ENCODE data around the gene MPDZ.

Gene MPDZ

DNA sequence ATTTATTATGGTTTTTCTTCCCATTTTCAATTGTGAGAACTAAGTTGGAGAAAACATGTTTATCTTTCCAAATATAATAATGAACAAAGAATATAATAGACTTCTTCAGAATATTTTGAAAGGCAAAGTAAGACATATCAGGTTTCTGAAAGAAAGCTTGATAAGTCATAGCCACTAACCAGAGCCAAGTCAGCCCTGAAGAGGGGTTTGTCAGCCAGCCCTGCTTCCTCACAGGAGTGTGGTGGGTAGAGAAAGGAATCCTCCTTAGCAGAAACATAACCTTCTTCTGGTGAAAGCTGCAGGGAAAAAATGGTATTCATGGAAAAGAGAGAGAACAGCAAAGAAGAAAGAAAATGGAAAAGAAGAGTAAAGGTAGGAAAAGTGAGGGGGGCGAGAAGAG is 93.4 kb downstream of the MPDZ start:
- Mint-ChIP-seq H3K27me3 (no peaks in the 10 kb centered on the region), H3K27ac (no peak overlapping the region), H3K4me3 (no peak overlapping the region), H3K9me3 (no peaks in the 10 kb centered on the region), H3K36me3 (no peaks in the 10 kb centered on the region), H3K4me1 (no peaks in the 10 kb centered on the region)
- CTCF ChIA-PET, result no interaction called here
- no peak for DNase-seq

DNA sequence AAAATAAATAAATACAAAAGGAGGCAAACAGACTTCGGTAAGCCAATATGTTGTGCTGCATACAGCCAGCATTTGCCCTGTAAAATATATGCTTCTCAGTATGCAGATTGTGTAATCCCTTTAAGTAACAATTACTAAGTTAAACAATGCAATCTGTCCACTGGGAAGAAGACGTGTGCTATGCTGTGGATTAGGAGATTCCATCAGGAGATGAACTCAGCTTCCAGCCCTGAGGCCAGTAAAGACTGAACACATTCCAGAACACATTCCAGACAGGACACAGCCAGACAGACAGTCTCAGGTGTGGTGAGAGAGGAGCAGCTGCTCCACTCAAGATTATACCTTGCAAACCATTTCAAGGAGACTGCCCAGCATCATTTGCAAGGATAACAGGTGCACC is 97.8 kb downstream of the MPDZ start:
- no peaks in the 10 kb centered on the region for H3K4me1 Mint-ChIP-seq
- DNase-seq, result no peak
- no peaks in the 10 kb centered on the region for H3K36me3 Mint-ChIP-seq
- peaks cover 2% of the 10 kb centered on the region for H3K9me3 Mint-ChIP-seq
- H3K4me3 Mint-ChIP-seq, result no peak overlapping the region
- H3K27me3 Mint-ChIP-seq, result no peaks in the 10 kb centered on the region
- H3K27ac Mint-ChIP-seq, result no peak overlapping the region
- CTCF ChIA-PET, result no interaction called here

DNA sequence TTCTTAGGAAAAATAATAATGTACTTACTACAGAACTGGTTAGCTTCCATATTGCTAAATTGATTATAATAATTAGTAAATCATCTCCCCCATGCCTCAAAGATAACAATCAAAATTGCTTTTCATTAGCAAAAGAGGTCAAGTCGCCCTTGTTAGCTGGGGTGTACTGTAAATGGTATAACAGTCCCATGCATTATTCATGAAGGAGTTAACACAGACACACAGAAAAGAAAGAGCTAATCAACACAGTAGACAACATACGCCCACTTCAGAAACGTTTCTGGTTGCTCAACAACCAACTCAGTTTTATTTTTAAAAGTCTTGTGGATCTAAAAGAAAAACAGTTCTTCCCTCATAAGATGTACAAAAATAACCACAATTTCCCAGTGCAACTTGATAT is 100.2 kb downstream of the MPDZ start:
- H3K9me3 Mint-ChIP-seq, result peaks cover 4% of the 10 kb centered on the region
- no peak for DNase-seq
- no peaks in the 10 kb centered on the region for H3K27me3 Mint-ChIP-seq
- no peaks in the 10 kb centered on the region for H3K4me1 Mint-ChIP-seq
- CTCF ChIA-PET, result no interaction called here
- H3K4me3 Mint-ChIP-seq, result no peak overlapping the region
- H3K36me3 Mint-ChIP-seq, result no peaks in the 10 kb centered on the region
- no peak overlapping the region for H3K27ac Mint-ChIP-seq

- DNase-seq, result no peak
Observed at GRCh38 chr9:13175732-13176131, 103.8 kb downstream of the MPDZ start.

GRCh38 chr9:13174906-13175639 is 104.4 kb downstream of the MPDZ start:
- Mint-ChIP-seq H3K27me3 (no peaks in the 10 kb centered on the region), H3K36me3 (no peaks in the 10 kb centered on the region), H3K9me3 (peaks cover 10% of the 10 kb centered on the region), H3K4me3 (no peak overlapping the region), H3K27ac (no peak overlapping the region), H3K4me1 (no peaks in the 10 kb centered on the region)
- DNase-seq, result no peak
- CTCF ChIA-PET, result interaction anchor here (0.6 kb wide), 1 partner anchor 671 kb away, joined by 4 read pairs; no protein-coding TSS in a partner anchor

More at GRCh38 chr9:13175732-13176131, 103.8 kb downstream of the MPDZ start:
- CTCF ChIA-PET, result no interaction called here
- Mint-ChIP-seq H3K36me3 (no peaks in the 10 kb centered on the region), H3K27ac (no peak overlapping the region), H3K27me3 (no peaks in the 10 kb centered on the region), H3K9me3 (peaks cover 11% of the 10 kb centered on the region), H3K4me1 (no peaks in the 10 kb centered on the region), H3K4me3 (no peak overlapping the region)

DNA sequence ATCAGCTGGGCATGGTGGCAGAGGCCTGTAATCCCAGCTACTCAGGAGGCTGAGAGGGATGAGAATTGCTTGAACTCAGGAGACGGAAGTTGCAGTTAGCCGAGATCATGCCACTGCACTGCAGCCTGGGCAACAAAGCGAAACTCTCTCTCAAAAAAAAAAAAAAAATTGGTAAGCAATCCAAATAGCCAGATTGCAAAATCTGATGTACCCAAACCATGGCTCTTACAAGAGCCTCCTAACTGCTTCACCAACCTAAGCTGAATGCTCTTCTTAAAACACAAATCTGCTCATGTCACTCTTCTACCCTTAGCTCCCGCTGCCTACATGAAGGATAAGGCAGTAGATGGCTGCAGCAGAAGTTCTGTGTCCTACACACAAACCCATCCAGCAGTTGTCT is 105.9 kb downstream of the MPDZ start:
- Mint-ChIP-seq H3K4me3 (no peak overlapping the region), H3K4me1 (no peaks in the 10 kb centered on the region), H3K36me3 (no peaks in the 10 kb centered on the region), H3K27me3 (no peaks in the 10 kb centered on the region), H3K27ac (no peak overlapping the region), H3K9me3 (peaks cover 10% of the 10 kb centered on the region)
- no peak for DNase-seq
- CTCF ChIA-PET, result no interaction called here

DNA sequence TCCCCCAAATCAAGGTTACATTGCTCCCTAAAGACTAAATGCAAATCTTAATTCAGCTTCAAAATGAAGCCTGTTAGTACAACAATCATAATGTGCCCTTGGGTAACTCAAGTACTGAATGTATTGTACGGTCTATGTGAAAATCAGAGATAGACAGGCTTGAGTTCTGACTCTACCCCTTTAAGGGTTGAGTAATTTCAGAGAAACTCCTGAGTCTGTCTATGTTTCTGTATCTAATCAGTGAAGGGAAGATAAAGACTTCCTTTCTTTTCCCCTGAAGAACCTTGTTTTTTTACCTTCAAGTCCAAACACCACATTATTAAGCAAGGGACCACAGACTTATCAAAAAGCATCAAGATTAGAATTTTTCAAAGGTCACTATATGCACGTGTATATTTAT is 108.2 kb downstream of the MPDZ start:
- H3K4me3 Mint-ChIP-seq, result no peak overlapping the region
- CTCF ChIA-PET, result no interaction called here
- no peaks in the 10 kb centered on the region for H3K36me3 Mint-ChIP-seq
- H3K4me1 Mint-ChIP-seq, result no peaks in the 10 kb centered on the region
- peaks cover 10% of the 10 kb centered on the region for H3K9me3 Mint-ChIP-seq
- no peaks in the 10 kb centered on the region for H3K27me3 Mint-ChIP-seq
- no peak overlapping the region for H3K27ac Mint-ChIP-seq
- DNase-seq, result no peak

DNA sequence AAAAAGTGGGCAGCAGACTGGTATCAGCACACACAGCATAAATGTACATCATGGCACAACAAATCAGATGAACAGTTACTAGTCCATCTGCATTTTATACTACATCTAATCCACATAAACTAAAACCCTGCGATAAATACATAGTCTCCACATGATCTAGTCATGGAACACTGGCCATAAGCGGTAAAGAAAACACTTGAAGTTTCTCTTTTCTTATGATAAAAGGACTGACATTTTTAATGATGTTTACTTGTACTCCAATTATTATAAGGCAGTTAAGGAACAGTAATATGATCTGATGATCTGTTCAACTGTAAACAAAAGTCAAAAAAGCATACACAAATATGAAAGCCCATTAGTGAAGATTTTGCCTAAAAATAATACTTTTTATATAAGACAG is 112.5 kb downstream of the MPDZ start:
- no peak overlapping the region for H3K27ac Mint-ChIP-seq
- no peaks in the 10 kb centered on the region for H3K36me3 Mint-ChIP-seq
- H3K9me3 Mint-ChIP-seq, result no peaks in the 10 kb centered on the region
- CTCF ChIA-PET, result no interaction called here
- H3K4me1 Mint-ChIP-seq, result no peaks in the 10 kb centered on the region
- no peak for DNase-seq
- H3K27me3 Mint-ChIP-seq, result no peaks in the 10 kb centered on the region
- H3K4me3 Mint-ChIP-seq, result no peak overlapping the region

- DNase-seq, result no peak
- Mint-ChIP-seq H3K27me3 (no peaks in the 10 kb centered on the region), H3K36me3 (no peaks in the 10 kb centered on the region), H3K9me3 (no peaks in the 10 kb centered on the region), H3K4me1 (no peaks in the 10 kb centered on the region), H3K4me3 (no peak overlapping the region), H3K27ac (no peak overlapping the region)
- CTCF ChIA-PET, result no interaction called here
Observed at GRCh38 chr9:13165956-13166355, 113.5 kb downstream of the MPDZ start.

DNA sequence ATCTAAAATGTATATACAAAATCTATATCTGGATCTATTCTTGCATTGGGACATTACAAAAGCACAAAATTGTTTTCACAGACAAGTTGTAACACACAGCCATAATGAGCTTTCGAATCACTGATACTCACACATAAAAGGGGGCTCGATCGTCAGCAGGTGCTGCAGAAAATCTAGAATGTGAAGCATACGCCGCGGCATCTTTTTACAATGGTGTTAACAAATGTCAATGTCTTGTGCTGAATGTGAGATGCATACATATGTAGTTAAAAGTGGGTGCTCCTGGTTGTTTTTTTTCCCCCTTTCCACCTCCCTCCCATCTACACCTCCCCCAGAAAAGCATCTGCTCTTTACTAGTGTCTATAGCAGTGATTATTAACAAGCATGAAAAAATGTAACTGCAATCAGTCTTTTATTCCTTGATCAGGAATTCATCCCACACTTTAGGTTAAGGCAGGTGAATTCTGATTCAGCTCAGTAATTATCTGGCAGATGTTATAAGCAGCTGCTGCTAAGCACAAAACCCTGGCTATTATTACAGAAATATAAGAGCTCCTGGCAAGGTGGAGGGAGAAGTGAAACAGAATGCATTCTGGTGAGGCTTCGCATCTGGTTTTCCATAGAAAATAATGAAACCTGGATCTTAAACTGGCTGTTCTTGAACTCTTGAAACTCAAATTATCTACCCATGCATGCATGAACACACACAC is 114.1 kb downstream of the MPDZ start:
- no peaks in the 10 kb centered on the region for H3K4me1 Mint-ChIP-seq
- no peak overlapping the region for H3K27ac Mint-ChIP-seq
- H3K36me3 Mint-ChIP-seq, result no peaks in the 10 kb centered on the region
- CTCF ChIA-PET, result no interaction called here
- H3K9me3 Mint-ChIP-seq, result no peaks in the 10 kb centered on the region
- H3K4me3 Mint-ChIP-seq, result no peak overlapping the region
- H3K27me3 Mint-ChIP-seq, result no peaks in the 10 kb centered on the region
- no peak for DNase-seq

- Mint-ChIP-seq H3K27ac (no peak overlapping the region), H3K4me1 (no peaks in the 10 kb centered on the region), H3K4me3 (no peak overlapping the region), H3K9me3 (no peaks in the 10 kb centered on the region), H3K27me3 (no peaks in the 10 kb centered on the region), H3K36me3 (no peaks in the 10 kb centered on the region)
- CTCF ChIA-PET, result no interaction called here
- no peak for DNase-seq
Observed at GRCh38 chr9:13163946-13164345, 115.5 kb downstream of the MPDZ start.

DNA sequence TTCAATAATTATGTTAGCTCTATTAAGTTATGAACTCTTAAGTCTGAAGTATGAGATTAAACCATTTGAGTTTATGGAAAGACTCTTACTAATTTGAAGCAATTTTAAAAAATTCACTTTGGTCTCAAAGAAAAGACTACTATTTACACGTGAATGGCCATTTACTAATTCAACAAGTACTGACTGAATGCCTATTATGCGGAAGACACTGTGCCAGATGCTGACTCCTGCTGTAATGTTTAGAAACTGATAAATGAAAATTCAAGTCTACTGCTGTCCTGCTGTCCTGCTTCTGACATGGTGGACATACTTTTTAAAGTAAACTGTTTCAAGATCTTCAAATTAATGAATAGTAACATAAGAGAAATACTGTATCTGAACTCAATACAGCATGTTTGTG is 116.2 kb downstream of the MPDZ start:
- CTCF ChIA-PET, result no interaction called here
- Mint-ChIP-seq H3K27ac (no peak overlapping the region), H3K36me3 (no peaks in the 10 kb centered on the region), H3K9me3 (no peaks in the 10 kb centered on the region), H3K27me3 (no peaks in the 10 kb centered on the region), H3K4me1 (no peaks in the 10 kb centered on the region), H3K4me3 (no peak overlapping the region)
- DNase-seq, result no peak

DNA sequence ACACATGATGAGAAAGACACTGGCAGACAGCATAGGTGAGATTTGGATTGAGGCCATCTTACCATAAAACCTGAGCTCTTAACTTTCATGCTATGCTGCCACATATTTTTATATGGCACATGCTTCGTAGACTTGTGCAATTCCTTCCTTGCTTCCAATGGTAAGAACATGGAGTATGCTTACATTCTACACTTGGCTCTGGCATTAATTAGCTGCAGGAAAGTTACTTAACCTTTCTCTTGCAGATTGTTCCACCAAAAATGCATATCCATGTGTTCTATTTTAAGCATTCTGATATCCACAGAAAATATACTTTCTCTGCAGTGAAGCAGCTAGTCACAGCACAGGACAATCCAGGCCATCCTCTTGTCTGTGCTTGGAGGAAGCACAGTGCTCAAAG is 119.4 kb downstream of the MPDZ start:
- no peak for DNase-seq
- H3K27me3 Mint-ChIP-seq, result no peaks in the 10 kb centered on the region
- CTCF ChIA-PET, result no interaction called here
- H3K27ac Mint-ChIP-seq, result no peak overlapping the region
- H3K4me1 Mint-ChIP-seq, result no peaks in the 10 kb centered on the region
- no peaks in the 10 kb centered on the region for H3K36me3 Mint-ChIP-seq
- H3K9me3 Mint-ChIP-seq, result no peaks in the 10 kb centered on the region
- no peak overlapping the region for H3K4me3 Mint-ChIP-seq

- no peak for DNase-seq
- H3K27me3 Mint-ChIP-seq, result no peaks in the 10 kb centered on the region
- H3K4me3 Mint-ChIP-seq, result no peak overlapping the region
- CTCF ChIA-PET, result no interaction called here
- no peak overlapping the region for H3K27ac Mint-ChIP-seq
- no peaks in the 10 kb centered on the region for H3K36me3 Mint-ChIP-seq
- H3K9me3 Mint-ChIP-seq, result no peaks in the 10 kb centered on the region
- no peaks in the 10 kb centered on the region for H3K4me1 Mint-ChIP-seq
Observed at GRCh38 chr9:13158986-13159385, 120.5 kb downstream of the MPDZ start.

DNA sequence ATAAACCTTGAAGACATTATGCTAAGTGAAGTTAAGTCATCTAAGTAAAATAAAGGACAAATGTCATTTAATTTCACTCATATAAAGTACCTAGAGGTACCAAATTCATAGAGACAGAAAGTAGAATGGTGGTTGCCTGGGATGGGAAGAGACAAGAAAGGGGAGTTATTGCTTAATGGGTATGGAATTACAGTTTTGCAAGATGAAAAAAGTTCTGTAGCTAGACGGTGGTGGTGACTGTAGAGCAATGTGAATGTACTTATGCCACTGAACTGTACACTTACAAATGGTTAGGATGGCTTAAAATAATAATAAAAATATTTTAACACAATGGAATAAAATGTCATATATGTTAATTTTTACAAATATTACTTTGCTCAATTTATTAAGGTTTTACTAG is 128.0 kb downstream of the MPDZ start:
- CTCF ChIA-PET, result no interaction called here

More for the DNA sequence above, 128.0 kb downstream of the MPDZ start:
- H3K4me1 Mint-ChIP-seq, result no peaks in the 10 kb centered on the region
- no peaks in the 10 kb centered on the region for H3K9me3 Mint-ChIP-seq
- H3K36me3 Mint-ChIP-seq, result no peaks in the 10 kb centered on the region
- no peak for DNase-seq
- no peaks in the 10 kb centered on the region for H3K27me3 Mint-ChIP-seq
- H3K4me3 Mint-ChIP-seq, result no peak overlapping the region
- H3K27ac Mint-ChIP-seq, result no peak overlapping the region

All from activated naive CD4-positive, alpha-beta T cell treated with anti-CD3 and anti-CD28 coated beads, Interleukin-2, amount 10 ng/mL, durations not matched to agents 7 days and 5 days (primary cell).